Upper lobe of right lung (tissue), 1 donor: ENCODE measurements around the gene DLG2. TPM values are rescaled to one million over a fixed set of nuclear protein-coding genes. Genes with fewer than 3 reads are reported as not detected.

Experiments
- ATAC-seq: fragments of 200-7000 bp; cut with Tn5 transposase; one replicate; pipeline ENCODE4 v1.9.1; 2020; ENCODE audit warnings: mild to moderate bottlenecking, moderate library complexity
- DNase-seq: peaks from one replicate; pipeline ENCODE4 v3.0.0-alpha.2; 2020
- H3K27ac ChIP-seq: fragments of 200-600 bp; one replicate; pipeline ENCODE4 v1.8.0; 2022
- H3K27me3 ChIP-seq: fragments of 200-600 bp; one replicate; pipeline ENCODE4 v1.8.0; 2022; ENCODE audit warnings: mild to moderate bottlenecking
- H3K36me3 ChIP-seq: fragments of 200-600 bp; one replicate; pipeline ENCODE4 v1.8.0; 2022
- H3K4me1 ChIP-seq: fragments of 200-600 bp; one replicate; pipeline ENCODE4 v1.8.0; 2022
- H3K4me3 ChIP-seq: fragments of 200-600 bp; one replicate; pipeline ENCODE4 v1.8.0; 2022; ENCODE audit warnings: mild to moderate bottlenecking
- H3K9me3 ChIP-seq: fragments of 200-600 bp; one replicate; pipeline ENCODE4 v1.8.0; 2022
- CTCF ChIP-seq: fragments of 200-600 bp; IDR thresholded peaks from one replicate; pipeline ENCODE4 v1.8.0; 2022; ENCODE audit warnings: antibody characterized with exemption
- intact Hi-C: fragments of 100-400 bp; cut with DNase I; formaldehyde crosslinking; loops from one replicate; pipeline ENCODE4 v1.11.0; 2022
- total RNA-seq: library from RNA; stranded (reverse); fragmentation: NEBNext Ultra II Directional; extraction: Animal tissue kit (Norgen Biotek cat#: 25700); gene quantifications from one replicate; pipeline ENCODE4 v1.2.1, GENCODE V29; 2021
- donor health status: DM: no; HTN: yes; CAD: no; lungs with severe emphysema.

DLG2 gene
- total RNA-seq, 1 donor from 2014 or later, result 9.7 TPM

DNA sequence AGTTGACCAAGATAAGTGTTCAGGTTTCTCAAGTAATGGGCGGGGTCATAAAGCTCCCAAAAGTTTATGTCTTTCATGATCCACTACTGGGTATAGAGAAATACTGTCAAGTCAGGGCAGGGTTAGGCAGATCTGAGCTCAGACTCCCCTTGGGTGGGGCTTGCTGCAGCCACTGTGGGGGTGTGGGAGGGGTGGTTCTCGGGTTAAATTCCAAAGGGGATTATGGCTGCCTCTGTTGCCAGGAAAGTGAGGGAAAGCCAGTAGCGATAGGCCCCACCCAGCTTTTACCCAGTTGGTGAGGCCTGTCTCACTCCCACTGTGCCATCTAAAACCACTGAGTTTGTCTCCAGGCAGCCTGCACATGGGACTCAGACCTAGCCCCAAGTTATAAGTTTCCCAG is 37.8 kb downstream of the DLG2 start:
- Histone ChIP-seq H3K27ac (no peak overlapping the region), H3K36me3 (no peaks in the 10 kb centered on the region), H3K4me3 (no peak overlapping the region), H3K27me3 (no peaks in the 10 kb centered on the region), H3K9me3 (no peaks in the 10 kb centered on the region), H3K4me1 (no peaks in the 10 kb centered on the region)
- no peak for ATAC-seq
- intact Hi-C loops, result no loop called here
- TF ChIP-seq CTCF, result no peak
- DNase-seq, result no peak

- H3K4me1 ChIP-seq, result no peaks in the 10 kb centered on the region
- no peak overlapping the region for H3K27ac ChIP-seq
- intact Hi-C loops, result no loop called here
- ATAC-seq, result no peak
- H3K27me3 ChIP-seq, result no peaks in the 10 kb centered on the region
- no peak overlapping the region for H3K4me3 ChIP-seq
- TF ChIP-seq CTCF, result no peak
- no peaks in the 10 kb centered on the region for H3K9me3 ChIP-seq
- DNase-seq, result no peak
- H3K36me3 ChIP-seq, result no peaks in the 10 kb centered on the region
These were observed 45.0 kb downstream of the DLG2 start for GRCh38 chr11:85582111-85582510.

DNA sequence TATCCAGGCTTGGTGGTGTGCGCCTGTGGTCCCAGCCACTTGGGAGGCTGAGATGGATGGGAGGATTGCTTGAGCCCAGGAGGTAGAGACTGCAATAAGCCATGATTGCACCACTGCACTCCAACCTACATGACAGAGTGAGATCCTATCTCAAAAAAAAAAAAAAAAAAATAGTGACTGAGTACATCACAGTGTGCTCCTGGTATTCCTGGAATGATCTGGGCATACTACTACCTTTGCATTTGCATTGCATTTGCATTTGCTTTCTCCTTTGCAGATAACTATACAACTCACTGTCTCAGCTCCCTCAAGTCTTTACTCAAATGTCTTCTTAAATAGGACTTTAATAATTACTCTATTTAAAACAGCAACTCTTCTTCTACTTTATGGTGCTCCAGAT is 51.8 kb downstream of the DLG2 start:
- Histone ChIP-seq H3K27me3 (no peaks in the 10 kb centered on the region), H3K4me3 (no peak overlapping the region), H3K27ac (no peak overlapping the region), H3K4me1 (no peaks in the 10 kb centered on the region), H3K36me3 (no peaks in the 10 kb centered on the region), H3K9me3 (no peaks in the 10 kb centered on the region)
- DNase-seq (no peak), ATAC-seq (no peak)
- TF ChIP-seq CTCF, result no peak
- intact Hi-C loops, result no loop called here

DNA sequence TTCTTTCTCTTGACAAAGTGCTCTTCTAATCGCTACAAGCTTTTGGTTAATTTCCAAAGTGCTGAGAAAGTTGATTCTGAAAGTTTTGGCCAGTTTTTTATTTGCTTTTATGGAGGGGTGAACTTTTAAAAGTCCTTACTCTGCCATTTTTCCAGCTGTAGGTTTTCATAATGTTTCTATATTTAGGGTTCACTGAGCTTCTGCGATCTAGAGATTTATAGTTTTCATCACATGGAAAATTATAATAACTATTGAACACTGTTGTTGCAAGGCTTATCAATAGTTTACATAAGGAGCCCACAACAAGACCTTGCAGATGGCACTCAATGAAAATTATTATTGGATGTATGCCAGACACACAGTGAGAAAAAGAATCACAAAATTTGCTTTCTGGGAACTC is 55.1 kb downstream of the DLG2 start:
- ATAC-seq (no peak), DNase-seq (no peak)
- Histone ChIP-seq H3K27me3 (no peaks in the 10 kb centered on the region), H3K27ac (no peak overlapping the region), H3K9me3 (no peaks in the 10 kb centered on the region), H3K36me3 (no peaks in the 10 kb centered on the region), H3K4me1 (no peaks in the 10 kb centered on the region), H3K4me3 (no peak overlapping the region)
- intact Hi-C loops, result no loop called here
- no peak for TF ChIP-seq CTCF

DNA sequence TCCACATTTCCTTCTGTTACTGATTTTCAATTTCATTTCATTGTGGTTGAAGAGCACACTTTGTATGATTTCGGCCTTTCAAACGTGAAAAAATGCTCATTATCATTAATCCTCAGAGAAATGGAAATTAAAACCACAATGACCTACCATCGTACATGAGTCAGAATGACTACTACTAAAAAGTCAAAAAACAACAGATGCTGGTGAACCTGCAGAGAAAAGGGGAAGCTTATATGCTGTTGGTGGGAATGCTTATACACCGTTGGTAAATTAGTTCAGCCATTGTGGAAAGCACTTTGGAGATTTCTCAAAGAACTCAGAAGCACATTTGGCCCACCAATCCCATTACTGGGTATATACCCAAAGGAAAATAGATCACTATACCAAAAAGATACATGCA is 57.6 kb downstream of the DLG2 start:
- Histone ChIP-seq H3K36me3 (no peaks in the 10 kb centered on the region), H3K27me3 (no peaks in the 10 kb centered on the region), H3K4me3 (no peak overlapping the region), H3K4me1 (no peaks in the 10 kb centered on the region), H3K27ac (no peak overlapping the region), H3K9me3 (no peaks in the 10 kb centered on the region)
- no peak for ATAC-seq
- intact Hi-C loops, result no loop called here
- no peak for DNase-seq
- no peak for TF ChIP-seq CTCF

DNA sequence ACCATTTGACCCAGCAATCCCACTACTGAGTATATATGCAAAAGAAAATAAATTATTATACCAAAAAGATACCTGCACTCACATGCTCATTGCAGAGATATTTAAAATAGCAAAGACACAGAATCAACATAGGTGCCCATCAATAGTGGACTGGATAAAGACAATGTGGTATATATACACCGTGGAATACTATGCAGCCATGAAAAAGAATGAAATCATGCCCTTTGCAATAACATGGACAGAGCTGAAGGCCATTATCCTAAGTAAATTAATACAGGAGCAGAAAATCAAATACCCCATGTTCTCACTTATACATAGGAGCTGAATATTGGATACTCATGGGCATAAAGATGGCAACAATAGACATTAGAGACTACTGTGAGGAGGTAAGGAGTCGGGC is 68.7 kb downstream of the DLG2 start:
- no peaks in the 10 kb centered on the region for H3K9me3 ChIP-seq
- no peak for TF ChIP-seq CTCF
- no peak overlapping the region for H3K27ac ChIP-seq
- intact Hi-C loops, result no loop called here
- H3K4me1 ChIP-seq, result no peaks in the 10 kb centered on the region
- ATAC-seq (no peak), DNase-seq (no peak)
- H3K4me3 ChIP-seq, result no peak overlapping the region
- H3K27me3 ChIP-seq, result no peaks in the 10 kb centered on the region
- H3K36me3 ChIP-seq, result no peaks in the 10 kb centered on the region
